ENCODE data around the gene UMAD1. TPM values are rescaled to one million over a fixed set of nuclear protein-coding genes. Genes with fewer than 3 reads are reported as not detected.

Gene UMAD1
- total and polyA plus RNA-seq, 2 of the 4 experiments (the other 2 are of a cell fraction) = 5.2 to 8.4 TPM

DNA sequence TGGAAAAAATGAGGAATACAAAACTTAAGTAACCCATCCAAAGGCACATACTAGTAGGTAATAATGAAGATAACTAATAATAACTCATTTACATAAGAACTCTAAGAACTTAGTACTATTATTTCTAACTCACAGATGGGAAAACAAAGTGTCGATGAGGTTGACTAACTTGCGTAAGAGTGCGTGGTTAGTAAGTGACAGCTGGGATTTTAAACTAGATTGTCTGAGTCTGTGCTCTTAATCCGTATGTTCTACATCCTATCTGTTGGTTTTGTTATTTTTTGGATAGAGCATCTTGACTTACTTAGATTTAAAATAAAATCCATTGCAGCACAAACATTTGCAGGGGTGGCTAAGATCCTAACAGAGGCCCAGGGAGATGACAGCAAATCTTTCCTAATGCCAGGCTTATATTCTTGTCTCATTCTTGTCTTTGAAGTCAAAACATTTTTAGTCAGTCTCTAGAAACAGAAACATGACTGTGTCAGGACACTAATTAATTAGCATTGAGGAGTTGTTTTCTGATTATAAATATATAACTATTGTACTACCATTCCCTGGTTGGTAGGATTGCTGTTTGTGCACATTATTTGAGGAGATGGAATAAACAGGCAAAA lies 66.1 kb downstream of the UMAD1 start:
- TF ChIP-seq RFX5 (IDR thresholded peaks at IDR 0.05; ENCODE audit: low read depth, low read length) (no peak), CEBPB (IDR thresholded peaks at IDR 0.05; ENCODE audit: low read depth, low read length) (peak; percentile 9; the same call in 1 of the 2 replicates), MXI1 (IDR thresholded peaks at IDR 0.05; ENCODE audit: borderline replicate concordance, low read depth, low read length) (no peak)
- TF ChIP-seq, protein P1, sequence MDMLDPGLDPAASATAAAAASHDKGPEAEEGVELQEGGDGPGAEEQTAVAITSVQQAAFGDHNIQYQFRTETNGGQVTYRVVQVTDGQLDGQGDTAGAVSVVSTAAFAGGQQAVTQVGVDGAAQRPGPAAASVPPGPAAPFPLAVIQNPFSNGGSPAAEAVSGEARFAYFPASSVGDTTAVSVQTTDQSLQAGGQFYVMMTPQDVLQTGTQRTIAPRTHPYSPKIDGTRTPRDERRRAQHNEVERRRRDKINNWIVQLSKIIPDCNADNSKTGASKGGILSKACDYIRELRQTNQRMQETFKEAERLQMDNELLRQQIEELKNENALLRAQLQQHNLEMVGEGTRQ (IDR thresholded peaks at IDR 0.05; ENCODE audit: low read depth, low read length) = no peak
- Histone ChIP-seq H3K23ac (ENCODE audit: low read depth, low read length) (no peak overlapping the region), H2BK120ac (ENCODE audit: low read depth, low read length) (no peak overlapping the region), H2BK20ac (ENCODE audit: low read depth, low read length) (no peak overlapping the region), H3K4me1 (ENCODE audit: control insufficient read depth, insufficient read depth, low read length) (no peaks in the 10 kb centered on the region), H4K91ac (ENCODE audit: insufficient read depth, low read depth, low read length) (no peak overlapping the region), H3K4ac (ENCODE audit: low read depth, low read length) (no peak overlapping the region), H3K36me3 (ENCODE audit: control insufficient read depth, insufficient read depth, low read length) (no peaks in the 10 kb centered on the region), H3K4me3 (ENCODE audit: insufficient read depth, low read depth, low read length) (no peak overlapping the region), H3K27ac (ENCODE audit: insufficient read depth, low read length) (no peak overlapping the region), H3K14ac (replicated peaks; ENCODE audit: low read depth, low read length) (no peak overlapping the region), H3K56ac (ENCODE audit: extremely low read depth, insufficient read depth, low read length) (no peak overlapping the region), H4K8ac (ENCODE audit: low read depth in 2 of 2, low read length in 2 of 2) (no peak overlapping the region), H3K9me1 (ENCODE audit: insufficient read depth, low read length) (no peaks in the 10 kb centered on the region; the same call in 1 of the 2 replicates), H2AK9ac (replicated peaks; ENCODE audit: low read depth, low read length, poor library complexity) (no peak overlapping the region), H3K9ac (ENCODE audit: low read depth, low read length) (no peak overlapping the region), H2AK5ac (ENCODE audit: low read depth, low read length) (no peak overlapping the region), H4K20me1 (ENCODE audit: insufficient read depth, low read length) (no peaks in the 10 kb centered on the region), H3K18ac (ENCODE audit: low read depth, low read length) (no peak overlapping the region), H3K9me3 (ENCODE audit: control insufficient read depth, insufficient read depth, low read length) (no peaks in the 10 kb centered on the region), H3K4me2 (ENCODE audit: low read depth, low read length) (no peak overlapping the region), H2BK15ac (ENCODE audit: low read depth, low read length) (no peak overlapping the region), H3K27me3 (ENCODE audit: control insufficient read depth, insufficient read depth, low read length) (no peaks in the 10 kb centered on the region), H2AFZ (replicated peaks; ENCODE audit: low read length, poor library complexity) (no peak overlapping the region), H4K5ac (ENCODE audit: low read depth, low read length) (no peak overlapping the region), H3K79me1 (ENCODE audit: low read depth in 1 of 2, low read length in 2 of 2) (peaks cover 0 to 2% of the 10 kb centered on the region in 2 experiments; a peak in 2 of 4 replicates), H2BK5ac (ENCODE audit: low read depth, low read length, poor library complexity, severe bottlenecking) (no peak overlapping the region)
- in situ Hi-C loops (cut with MboI; ENCODE audit: low sequenced_read_pairs) (no loop called here), dilution Hi-C loops (cut with HindIII; ENCODE audit: low sequenced_read_pairs, unreplicated experiment) (no loop called here), intact Hi-C loops (cut with micrococcal nuclease) (no loop called here)
- DNase-seq (no peak), ATAC-seq (ENCODE audit: low read depth) (no peak)
- WGBS, 2 experiments (ENCODE audit: extremely low coverage in 2 of 2, insufficient read length in 1 of 2) = no CpG with 5 or more reads among the region's 4 CpGs
- BruUV-seq (replicated peaks) = no TSS peak
- CTCF ChIA-PET = no interaction called here
- POLR2A ChIA-PET (ENCODE audit: unreplicated experiment) = no interaction called here
